ENCODE data around the gene GAB2.

- TF ChIP-seq EP300 (IDR thresholded peaks at IDR 0.05) (no peak), POLR2A (IDR thresholded peaks at IDR 0.05) (no peak)
- TF ChIP-seq, protein P1, sequence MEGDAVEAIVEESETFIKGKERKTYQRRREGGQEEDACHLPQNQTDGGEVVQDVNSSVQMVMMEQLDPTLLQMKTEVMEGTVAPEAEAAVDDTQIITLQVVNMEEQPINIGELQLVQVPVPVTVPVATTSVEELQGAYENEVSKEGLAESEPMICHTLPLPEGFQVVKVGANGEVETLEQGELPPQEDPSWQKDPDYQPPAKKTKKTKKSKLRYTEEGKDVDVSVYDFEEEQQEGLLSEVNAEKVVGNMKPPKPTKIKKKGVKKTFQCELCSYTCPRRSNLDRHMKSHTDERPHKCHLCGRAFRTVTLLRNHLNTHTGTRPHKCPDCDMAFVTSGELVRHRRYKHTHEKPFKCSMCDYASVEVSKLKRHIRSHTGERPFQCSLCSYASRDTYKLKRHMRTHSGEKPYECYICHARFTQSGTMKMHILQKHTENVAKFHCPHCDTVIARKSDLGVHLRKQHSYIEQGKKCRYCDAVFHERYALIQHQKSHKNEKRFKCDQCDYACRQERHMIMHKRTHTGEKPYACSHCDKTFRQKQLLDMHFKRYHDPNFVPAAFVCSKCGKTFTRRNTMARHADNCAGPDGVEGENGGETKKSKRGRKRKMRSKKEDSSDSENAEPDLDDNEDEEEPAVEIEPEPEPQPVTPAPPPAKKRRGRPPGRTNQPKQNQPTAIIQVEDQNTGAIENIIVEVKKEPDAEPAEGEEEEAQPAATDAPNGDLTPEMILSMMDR (IDR thresholded peaks at IDR 0.05): no peak
Observed at GRCh38 chr11:78292109-78292803, 125.4 kb downstream of the GAB2 start.

Data from stomach (tissue), 4 donors.